Nephron (organoid): Measurements from ENCODE around the gene FOXE1.

Source experiments
- H3K27ac Mint-ChIP-seq, 3 experiments: 2 replicates each; pipeline ENCODE4 v1.8.0; 2020; ENCODE audit warnings: mixed read lengths in 3 of 3, mild to moderate bottlenecking in 2 of 3, moderate library complexity in 1 of 3
- H3K27me3 Mint-ChIP-seq: 2 replicates; pipeline ENCODE4 v1.8.0; 2021; ENCODE audit warnings: low read depth, mild to moderate bottlenecking, moderate library complexity, mixed read lengths
- H3K36me3 Mint-ChIP-seq: 2 replicates; pipeline ENCODE4 v1.8.0; 2020; ENCODE audit warnings: low read depth, mixed read lengths
- H3K4me1 Mint-ChIP-seq: 2 replicates; pipeline ENCODE4 v1.8.0; 2020; ENCODE audit warnings: mixed read lengths
- H3K4me3 Mint-ChIP-seq, 3 experiments: 2 replicates each; pipeline ENCODE4 v1.8.0; 2020; ENCODE audit warnings: mild to moderate bottlenecking in 3 of 3, mixed read lengths in 3 of 3, moderate library complexity in 2 of 3
- H3K9me3 Mint-ChIP-seq: 2 replicates; pipeline ENCODE4 v1.8.0; 2020; ENCODE audit warnings: mixed read lengths
- TF ChIP-seq, protein P1 (sequence below), 3 experiments: fragments of 200-600 bp; sonication (generic); IDR thresholded peaks; one replicate each; pipeline ENCODE4 v1.5.0; 2021; ENCODE audit warnings: antibody characterized with exemption in 3 of 3; ENCODE audit not compliant: unreplicated experiment in 3 of 3

The FOXE1 gene

DNA sequence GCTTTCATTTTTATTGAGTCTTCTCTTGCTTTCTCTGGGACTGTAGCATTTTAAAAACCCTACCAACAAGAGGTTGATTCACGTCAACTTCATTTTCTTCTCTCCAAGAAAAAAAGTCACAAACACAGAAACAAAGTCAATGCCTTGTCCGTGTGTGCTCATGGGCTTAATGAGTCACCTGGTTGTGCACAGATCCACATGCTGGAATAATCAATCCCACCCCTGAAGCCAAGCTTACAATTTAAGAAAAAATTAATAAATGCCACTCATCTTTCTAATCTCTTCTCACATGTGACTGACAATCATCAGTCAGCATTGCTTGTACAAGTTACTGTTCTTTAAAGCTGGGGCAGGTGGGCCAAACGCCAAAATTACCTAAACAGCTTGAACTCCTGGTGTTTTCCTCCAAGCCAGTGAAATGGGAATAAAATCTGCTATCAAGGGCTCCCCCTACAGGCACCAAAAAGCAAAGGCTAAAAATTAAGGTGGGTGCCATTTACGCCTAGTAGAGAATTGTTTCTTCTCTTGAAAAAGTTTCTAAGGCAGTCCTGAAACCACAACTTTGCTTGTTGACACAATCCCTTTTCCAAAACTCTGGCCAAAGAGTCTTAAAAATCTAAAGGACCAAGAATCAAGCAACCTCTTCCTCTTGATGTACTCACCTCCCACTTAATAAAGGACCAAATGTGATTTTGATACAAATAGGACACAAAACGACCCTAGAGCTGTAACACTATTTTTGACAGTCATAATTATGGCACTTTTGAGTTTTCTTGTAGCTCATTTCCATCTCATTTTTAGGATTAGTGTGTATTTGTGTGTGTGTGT is 47.9 kb downstream of the FOXE1 start:
- Mint-ChIP-seq H3K36me3 (peaks cover 13% of the 10 kb centered on the region), H3K27ac (no peak overlapping the region), H3K9me3 (no peaks in the 10 kb centered on the region), H3K4me1 (no peaks in the 10 kb centered on the region), H3K4me3 (no peak overlapping the region), H3K27me3 (no peaks in the 10 kb centered on the region)
- TF ChIP-seq, protein P1, sequence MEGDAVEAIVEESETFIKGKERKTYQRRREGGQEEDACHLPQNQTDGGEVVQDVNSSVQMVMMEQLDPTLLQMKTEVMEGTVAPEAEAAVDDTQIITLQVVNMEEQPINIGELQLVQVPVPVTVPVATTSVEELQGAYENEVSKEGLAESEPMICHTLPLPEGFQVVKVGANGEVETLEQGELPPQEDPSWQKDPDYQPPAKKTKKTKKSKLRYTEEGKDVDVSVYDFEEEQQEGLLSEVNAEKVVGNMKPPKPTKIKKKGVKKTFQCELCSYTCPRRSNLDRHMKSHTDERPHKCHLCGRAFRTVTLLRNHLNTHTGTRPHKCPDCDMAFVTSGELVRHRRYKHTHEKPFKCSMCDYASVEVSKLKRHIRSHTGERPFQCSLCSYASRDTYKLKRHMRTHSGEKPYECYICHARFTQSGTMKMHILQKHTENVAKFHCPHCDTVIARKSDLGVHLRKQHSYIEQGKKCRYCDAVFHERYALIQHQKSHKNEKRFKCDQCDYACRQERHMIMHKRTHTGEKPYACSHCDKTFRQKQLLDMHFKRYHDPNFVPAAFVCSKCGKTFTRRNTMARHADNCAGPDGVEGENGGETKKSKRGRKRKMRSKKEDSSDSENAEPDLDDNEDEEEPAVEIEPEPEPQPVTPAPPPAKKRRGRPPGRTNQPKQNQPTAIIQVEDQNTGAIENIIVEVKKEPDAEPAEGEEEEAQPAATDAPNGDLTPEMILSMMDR (IDR thresholded peaks at IDR 0.05; ENCODE audit: unreplicated experiment in 3 of 3) = peak; percentile 60 to 72 (median 70)

DNA sequence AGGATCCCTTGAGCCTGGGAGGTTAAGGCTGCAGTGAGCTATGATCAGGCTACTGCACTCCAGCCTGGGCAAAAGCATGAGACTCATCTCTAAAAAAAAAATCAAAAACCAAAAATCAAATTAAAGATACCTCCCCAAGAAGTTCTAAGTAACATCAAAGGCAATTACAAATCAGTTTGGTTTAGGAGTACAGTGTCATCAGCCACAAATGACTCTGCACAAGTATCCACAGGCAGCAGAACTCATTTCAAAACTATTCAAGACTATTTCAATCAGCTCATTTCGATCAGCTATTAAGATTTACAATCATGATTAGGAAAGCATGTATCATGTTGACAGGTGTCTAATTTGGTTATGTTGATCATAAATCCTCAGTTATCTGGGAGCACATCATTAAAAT is 50.2 kb downstream of the FOXE1 start:
- TF ChIP-seq, protein P1 (IDR thresholded peaks at IDR 0.05; ENCODE audit: unreplicated experiment in 3 of 3) = no peak
- H3K27ac Mint-ChIP-seq = no peak overlapping the region
- no peaks in the 10 kb centered on the region for H3K4me1 Mint-ChIP-seq
- H3K36me3 Mint-ChIP-seq = peaks cover 24% of the 10 kb centered on the region
- H3K4me3 Mint-ChIP-seq = no peak overlapping the region
- H3K9me3 Mint-ChIP-seq = no peaks in the 10 kb centered on the region
- H3K27me3 Mint-ChIP-seq = no peaks in the 10 kb centered on the region

- H3K27ac Mint-ChIP-seq = no peak overlapping the region
- H3K4me1 Mint-ChIP-seq = no peaks in the 10 kb centered on the region
- H3K4me3 Mint-ChIP-seq = no peak overlapping the region
- TF ChIP-seq, protein P1 (IDR thresholded peaks at IDR 0.05; ENCODE audit: unreplicated experiment in 3 of 3) = no peak
- no peaks in the 10 kb centered on the region for H3K27me3 Mint-ChIP-seq
- H3K9me3 Mint-ChIP-seq = no peaks in the 10 kb centered on the region
- H3K36me3 Mint-ChIP-seq = peaks cover 28% of the 10 kb centered on the region
Observed at GRCh38 chr9:97904725-97905124, 51.7 kb downstream of the FOXE1 start.

DNA sequence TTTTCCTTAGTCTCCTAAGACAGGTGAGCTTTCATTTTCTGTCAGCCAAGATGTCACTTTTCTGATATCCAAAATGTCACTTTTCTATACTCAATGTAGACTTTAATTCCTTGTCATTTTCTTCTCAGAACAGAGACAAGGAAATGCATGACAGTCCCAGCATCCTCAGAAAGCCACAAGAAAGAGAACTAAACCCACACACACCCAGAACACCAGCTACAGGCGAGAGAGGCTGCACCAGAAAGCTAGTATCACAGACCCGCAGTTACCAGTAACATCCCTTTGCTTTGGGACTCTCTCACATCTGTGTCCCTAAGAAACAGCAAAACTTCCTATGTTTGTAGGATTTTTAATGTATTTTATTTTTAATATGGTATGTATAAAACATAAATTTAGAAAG is 52.2 kb downstream of the FOXE1 start:
- H3K9me3 Mint-ChIP-seq = no peaks in the 10 kb centered on the region
- TF ChIP-seq, protein P1 (IDR thresholded peaks at IDR 0.05; ENCODE audit: unreplicated experiment in 3 of 3) = no peak
- H3K4me1 Mint-ChIP-seq = no peaks in the 10 kb centered on the region
- no peak overlapping the region for H3K4me3 Mint-ChIP-seq
- H3K27ac Mint-ChIP-seq = no peak overlapping the region
- H3K27me3 Mint-ChIP-seq = no peaks in the 10 kb centered on the region
- peaks cover 33% of the 10 kb centered on the region for H3K36me3 Mint-ChIP-seq
